HepG2 (cell line): ENCODE results near the gene BTF3L4. TPM values are rescaled to one million over a fixed set of nuclear protein-coding genes. Genes with fewer than 3 reads are reported as not detected.

ENCODE experiments used
- BCLAF1 ChIP-seq: fragments of 450-650 bp; IDR thresholded peaks from 2 replicates; pipeline ENCODE4 v1.6.1; 2017; ENCODE audit warnings: mild to moderate bottlenecking
- DMAP1 ChIP-seq: IDR thresholded peaks from 2 replicates; pipeline ENCODE4 v1.6.1; 2016
- E2F5 ChIP-seq: sonication (generic); formaldehyde crosslinking; conservative IDR thresholded peaks from 2 replicates; pipeline ENCODE4 v1.4.0; 2020; ENCODE audit warnings: missing genetic modification reagents
- EED ChIP-seq: sonication (generic); formaldehyde crosslinking; IDR thresholded peaks from 2 replicates; pipeline ENCODE4 v1.5.0; 2020; ENCODE audit warnings: mild to moderate bottlenecking, missing genetic modification reagents
- EP300 ChIP-seq, 3 experiments: sonication (generic) in 1 of 3; formaldehyde crosslinking in 1 of 3; IDR thresholded peaks; 2 replicates each; pipeline versions ENCODE4 v1.5.1 to v1.6.1; 2011 to 2020; ENCODE audit warnings: low read depth in 2 of 3, low read length in 2 of 3, borderline replicate concordance in 1 of 3, improper control_type of control experiment in 1 of 3, mild to moderate bottlenecking in 1 of 3, missing genetic modification reagents in 1 of 3, moderate library complexity in 1 of 3
- ESRRA ChIP-seq: sonication (generic); formaldehyde crosslinking; IDR thresholded peaks from 2 replicates; pipeline ENCODE4 v1.5.1; 2020; ENCODE audit warnings: mild to moderate bottlenecking, low read depth, missing genetic modification reagents
- GABPB1 ChIP-seq: IDR thresholded peaks from 2 replicates; pipeline ENCODE4 v1.6.1; 2016; ENCODE audit warnings: mild to moderate bottlenecking, missing genetic modification reagents, moderate library complexity, missing compliant biosample characterization
- HMG20B ChIP-seq: conservative IDR thresholded peaks from 2 replicates; pipeline ENCODE4 v1.6.1; 2016; ENCODE audit warnings: missing genetic modification reagents, missing compliant biosample characterization
- HMGA1 ChIP-seq: sonication (generic); formaldehyde crosslinking; conservative IDR thresholded peaks from 2 replicates; pipeline ENCODE4 v1.4.0; 2020; ENCODE audit warnings: missing genetic modification reagents
- NR3C1 ChIP-seq: sonication (generic); formaldehyde crosslinking; IDR thresholded peaks from 2 replicates; pipeline ENCODE4 v1.4.0; 2020; ENCODE audit warnings: missing genetic modification reagents
- PAWR ChIP-seq: sonication (generic); formaldehyde crosslinking; IDR thresholded peaks from 2 replicates; pipeline ENCODE4 v1.4.0; 2020; ENCODE audit warnings: missing genetic modification reagents, mild to moderate bottlenecking, borderline replicate concordance
- RBFOX2 ChIP-seq: fragments of 200-400 bp; formaldehyde crosslinking; IDR thresholded peaks from 2 replicates; pipeline ENCODE4 v1.6.1; 2017; ENCODE audit warnings: low read depth, mild to moderate bottlenecking, low read length
- RXRB ChIP-seq: IDR thresholded peaks from 2 replicates; pipeline ENCODE4 v1.6.1; 2016; ENCODE audit warnings: borderline replicate concordance, missing genetic modification reagents, missing compliant biosample characterization
- SMAD3 ChIP-seq: sonication (generic); formaldehyde crosslinking; IDR thresholded peaks from 2 replicates; pipeline ENCODE4 v1.4.0; 2020; ENCODE audit warnings: missing genetic modification reagents
- TBP ChIP-seq: sonication (generic); formaldehyde crosslinking; IDR thresholded peaks from 2 replicates; pipeline ENCODE4 v1.5.0; 2020; ENCODE audit warnings: missing genetic modification reagents
- TCF7 ChIP-seq: sonication (generic); IDR thresholded peaks from 2 replicates; pipeline ENCODE4 v1.6.1; 2016; ENCODE audit warnings: antibody characterized with exemption, low read depth
- ZFY ChIP-seq: sonication (generic); formaldehyde crosslinking; IDR thresholded peaks from 2 replicates; pipeline ENCODE4 v1.4.0; 2020; ENCODE audit warnings: missing genetic modification reagents
- ZNF256 ChIP-seq: sonication (generic); formaldehyde crosslinking; conservative IDR thresholded peaks from 2 replicates; pipeline ENCODE4 v1.4.0; 2020; ENCODE audit warnings: missing genetic modification reagents
- ZNF317 ChIP-seq: sonication (generic); formaldehyde crosslinking; IDR thresholded peaks from 2 replicates; pipeline ENCODE4 v1.5.0; 2020; ENCODE audit warnings: mild to moderate bottlenecking, missing genetic modification reagents
- ZNF34 ChIP-seq: sonication (generic); formaldehyde crosslinking; IDR thresholded peaks from 2 replicates; pipeline ENCODE4 v1.4.0; 2020; ENCODE audit warnings: mild to moderate bottlenecking, missing genetic modification reagents, borderline replicate concordance
- ZNF512B ChIP-seq: sonication (generic); formaldehyde crosslinking; IDR thresholded peaks from 2 replicates; pipeline ENCODE4 v1.5.1; 2020; ENCODE audit warnings: missing genetic modification reagents, mild to moderate bottlenecking, borderline replicate concordance
- ZNF567 ChIP-seq: sonication (generic); formaldehyde crosslinking; IDR thresholded peaks from 2 replicates; pipeline ENCODE4 v1.8.1; 2023; ENCODE audit warnings: mild to moderate bottlenecking, missing genetic modification reagents, borderline replicate concordance
- ZNF629 ChIP-seq: sonication (generic); formaldehyde crosslinking; conservative IDR thresholded peaks from 2 replicates; pipeline ENCODE4 v1.5.0; 2020; ENCODE audit warnings: missing genetic modification reagents
- ZNF710 ChIP-seq: sonication (generic); formaldehyde crosslinking; IDR thresholded peaks from 2 replicates; pipeline ENCODE4 v1.5.0; 2020; ENCODE audit warnings: mild to moderate bottlenecking, missing genetic modification reagents, borderline replicate concordance
- polyA plus RNA-seq, 8 experiments: library from polyadenylated mRNA; depleted of rRNA in 3 of 8; stranded (reverse) in 7 of 8; unstranded in 1 of 8; fragments of >200 nt; fragmentation: Illumina TruSeq in 4 of 8; extraction: Trizol in 4 of 8; gene quantifications; 2 replicates each; pipeline versions ENCODE4 v1.2.1 to v1.2.3, GENCODE V29; 2011 to 2016; ENCODE audit warnings: low read depth in 4 of 8, missing spikeins in 1 of 8, mixed read lengths in 1 of 8; ENCODE audit not compliant: insufficient read depth in 1 of 8
- total RNA-seq, 5 experiments: library from RNA; depleted of rRNA; stranded (reverse); fragments of >200 nt; fragmentation: Illumina TruSeq; extraction: Trizol; gene quantifications; 2 replicates each; pipeline ENCODE4 v1.2.3, GENCODE V29; 2016; ENCODE audit warnings: low read depth in 1 of 5

BTF3L4 gene
- total and polyA plus RNA-seq, 2 of the 13 experiments (the other 11 are each of a cell fraction or from before 2014, with no cell fraction given), result 59.0 to 74.3 TPM

- TF ChIP-seq BCLAF1, result no peak
- no peak for TF ChIP-seq ZNF317 (CRISPR knock-in tag)
- TF ChIP-seq ZNF34 (CRISPR knock-in tag), result no peak
- TF ChIP-seq GABPB1 (CRISPR knock-in tag), result no peak
- TF ChIP-seq ESRRA (CRISPR knock-in tag), result no peak; the same call in 1 of the 2 replicates
- no peak for TF ChIP-seq ZNF567 (CRISPR knock-in tag)
- TF ChIP-seq ZNF629, result no peak
- TF ChIP-seq TBP, result no peak
- no peak for TF ChIP-seq DMAP1 (CRISPR knock-in tag)
- TF ChIP-seq PAWR (CRISPR knock-in tag), result no peak
- 0 out of 2 replicates have a peak, but pooled peaks have one; percentile 60 for TF ChIP-seq HMG20B
- TF ChIP-seq EP300 (IDR thresholded peaks at IDR 0.05; ENCODE audit: low read depth in 2 of 2, low read length in 2 of 2), result peak in 1 of 2 experiments; percentile 90; a peak in 2 of 4 replicates
- TF ChIP-seq EP300 (CRISPR knock-in tag; IDR thresholded peaks at IDR 0.05; ENCODE audit: borderline replicate concordance), result peak; percentile 83
- no peak for TF ChIP-seq EED
- TF ChIP-seq RBFOX2, result no peak
- TF ChIP-seq TCF7, result peak; percentile 54; the same call in 1 of the 2 replicates
- no peak for TF ChIP-seq HMGA1 (CRISPR knock-in tag)
- no peak for TF ChIP-seq NR3C1
- TF ChIP-seq ZNF512B (CRISPR knock-in tag), result no peak
- TF ChIP-seq ZNF256 (CRISPR knock-in tag), result no peak
- peak; percentile 62; the same call in 1 of the 2 replicates for TF ChIP-seq RXRB
- TF ChIP-seq ZNF710 (CRISPR knock-in tag), result no peak
- no peak for TF ChIP-seq SMAD3
- TF ChIP-seq E2F5 (CRISPR knock-in tag), result no peak
- TF ChIP-seq ZFY (CRISPR knock-in tag), result no peak
Observed at GRCh38 chr1:52080014-52080415, 23.9 kb downstream of the BTF3L4 start (continued).
